ENCODE data around the gene PPP2R5E.

DNA sequence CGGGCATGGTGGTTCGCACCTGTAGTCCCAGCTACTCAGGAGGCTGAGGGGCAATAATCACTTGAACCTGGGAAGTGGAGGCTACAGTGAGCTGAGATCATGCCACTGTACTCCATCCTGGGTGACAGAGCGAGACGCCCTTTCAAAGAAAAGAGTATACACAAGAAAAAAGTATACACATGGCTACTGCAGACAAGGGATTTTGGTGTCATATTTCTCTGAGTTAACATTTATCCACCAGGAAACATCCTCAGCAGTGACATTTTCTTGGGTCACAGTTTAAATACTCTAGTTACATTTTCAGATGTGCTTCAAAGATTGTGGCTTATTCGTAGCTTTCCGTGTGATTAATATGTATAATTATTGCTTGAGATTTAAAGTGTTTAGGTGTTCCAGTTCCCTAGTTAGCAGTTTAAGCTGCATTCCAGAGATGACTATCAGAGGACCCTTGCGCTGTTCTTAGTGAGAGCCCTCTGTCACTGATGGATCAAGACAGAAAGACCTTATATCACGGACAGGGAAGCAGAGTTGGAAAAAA lies 4.7 kb upstream of the PPP2R5E start:
- TF ChIP-seq EZH2 (IDR thresholded peaks at IDR 0.05) (no peak), EZH2phosphoT487 (IDR thresholded peaks at IDR 0.05) (no peak)
- TF ChIP-seq, protein P1, sequence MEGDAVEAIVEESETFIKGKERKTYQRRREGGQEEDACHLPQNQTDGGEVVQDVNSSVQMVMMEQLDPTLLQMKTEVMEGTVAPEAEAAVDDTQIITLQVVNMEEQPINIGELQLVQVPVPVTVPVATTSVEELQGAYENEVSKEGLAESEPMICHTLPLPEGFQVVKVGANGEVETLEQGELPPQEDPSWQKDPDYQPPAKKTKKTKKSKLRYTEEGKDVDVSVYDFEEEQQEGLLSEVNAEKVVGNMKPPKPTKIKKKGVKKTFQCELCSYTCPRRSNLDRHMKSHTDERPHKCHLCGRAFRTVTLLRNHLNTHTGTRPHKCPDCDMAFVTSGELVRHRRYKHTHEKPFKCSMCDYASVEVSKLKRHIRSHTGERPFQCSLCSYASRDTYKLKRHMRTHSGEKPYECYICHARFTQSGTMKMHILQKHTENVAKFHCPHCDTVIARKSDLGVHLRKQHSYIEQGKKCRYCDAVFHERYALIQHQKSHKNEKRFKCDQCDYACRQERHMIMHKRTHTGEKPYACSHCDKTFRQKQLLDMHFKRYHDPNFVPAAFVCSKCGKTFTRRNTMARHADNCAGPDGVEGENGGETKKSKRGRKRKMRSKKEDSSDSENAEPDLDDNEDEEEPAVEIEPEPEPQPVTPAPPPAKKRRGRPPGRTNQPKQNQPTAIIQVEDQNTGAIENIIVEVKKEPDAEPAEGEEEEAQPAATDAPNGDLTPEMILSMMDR (IDR thresholded peaks at IDR 0.05), result no peak
